Esophagus squamous epithelium (tissue), 4 donors: ENCODE data around the gene MYO1F.

ENCODE experiments used
- POLR2A ChIP-seq, 4 donors: fragments of 450-650 bp; IDR thresholded peaks; one replicate each; pipeline ENCODE4 v1.6.1; 2017; ENCODE audit warnings: antibody characterized with exemption in 4 of 4, mild to moderate bottlenecking in 4 of 4, moderate library complexity in 3 of 4
- TF ChIP-seq, protein P1 (sequence below), 6 experiments: fragments of 450-650 bp in 4 of 6; fragments of 200-600 bp in 2 of 6; sonication (generic) in 2 of 6; IDR thresholded peaks; one replicate each; pipeline ENCODE4 v1.5.1; 2016 to 2019; ENCODE audit warnings: antibody characterized with exemption in 6 of 6, mild to moderate bottlenecking in 4 of 6, moderate library complexity in 4 of 6

GRCh38 chr19:8539621-8540149 lies 37.6 kb downstream of the MYO1F start:
- TF ChIP-seq, protein P1, sequence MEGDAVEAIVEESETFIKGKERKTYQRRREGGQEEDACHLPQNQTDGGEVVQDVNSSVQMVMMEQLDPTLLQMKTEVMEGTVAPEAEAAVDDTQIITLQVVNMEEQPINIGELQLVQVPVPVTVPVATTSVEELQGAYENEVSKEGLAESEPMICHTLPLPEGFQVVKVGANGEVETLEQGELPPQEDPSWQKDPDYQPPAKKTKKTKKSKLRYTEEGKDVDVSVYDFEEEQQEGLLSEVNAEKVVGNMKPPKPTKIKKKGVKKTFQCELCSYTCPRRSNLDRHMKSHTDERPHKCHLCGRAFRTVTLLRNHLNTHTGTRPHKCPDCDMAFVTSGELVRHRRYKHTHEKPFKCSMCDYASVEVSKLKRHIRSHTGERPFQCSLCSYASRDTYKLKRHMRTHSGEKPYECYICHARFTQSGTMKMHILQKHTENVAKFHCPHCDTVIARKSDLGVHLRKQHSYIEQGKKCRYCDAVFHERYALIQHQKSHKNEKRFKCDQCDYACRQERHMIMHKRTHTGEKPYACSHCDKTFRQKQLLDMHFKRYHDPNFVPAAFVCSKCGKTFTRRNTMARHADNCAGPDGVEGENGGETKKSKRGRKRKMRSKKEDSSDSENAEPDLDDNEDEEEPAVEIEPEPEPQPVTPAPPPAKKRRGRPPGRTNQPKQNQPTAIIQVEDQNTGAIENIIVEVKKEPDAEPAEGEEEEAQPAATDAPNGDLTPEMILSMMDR (IDR thresholded peaks at IDR 0.05), result no peak
- TF ChIP-seq POLR2A (IDR thresholded peaks at IDR 0.05), result no peak
